OCI-LY3 (cell line): ENCODE results near the gene MFSD11.
A peak's percentile ranks its signal among the peaks of the same experiment; 100 is the strongest.

Source experiments
- H2AFZ ChIP-seq: fragments of 200-600, 300-600 bp; shearing (Covaris generic); 2 replicates; pipeline ENCODE4 v1.6.0; 2014; ENCODE audit warnings: antibody characterized with exemption, low read depth, low read length
- H3K27ac ChIP-seq: fragments of 200-600, 300-600 bp; sonication (generic); 2 replicates; pipeline ENCODE4 v1.5.1; 2014; ENCODE audit warnings: mild to moderate bottlenecking, low read length, moderate library complexity, mixed read lengths
- H3K27me3 ChIP-seq: fragments of 200-600, 300-600 bp; sonication (generic); 2 replicates; pipeline ENCODE4 v1.6.1; 2014; ENCODE audit warnings: low read depth, low read length, mixed read lengths
- H3K36me3 ChIP-seq: fragments of 200-600, 300-600 bp; sonication (generic); replicated peaks from 2 replicates; pipeline ENCODE3; 2014; ENCODE audit warnings: low read depth, low read length, mixed read lengths
- H3K4me1 ChIP-seq: fragments of 300-600, 200-600 bp; sonication (generic); 2 replicates; pipeline ENCODE4 v1.6.1; 2014; ENCODE audit warnings: low read length, mixed read lengths
- H3K4me2 ChIP-seq: fragments of 200-600, 300-600 bp; sonication (generic); 2 replicates; pipeline ENCODE4 v1.6.1; 2014; ENCODE audit warnings: low read length, mixed read lengths
- H3K4me3 ChIP-seq: fragments of 300-600, 200-600 bp; sonication (generic); 2 replicates; pipeline ENCODE4 v1.5.1; 2014; ENCODE audit warnings: antibody characterized with exemption, mild to moderate bottlenecking, low read length, moderate library complexity
- H3K79me2 ChIP-seq: fragments of 300-600, 200-600 bp; shearing (Covaris generic); 2 replicates; pipeline ENCODE4 v1.6.1; 2014; ENCODE audit warnings: mild to moderate bottlenecking, low read length, mixed read lengths
- H3K9ac ChIP-seq: fragments of 300-600, 200-600 bp; shearing (Covaris generic); 2 replicates; pipeline ENCODE4 v1.6.0; 2014; ENCODE audit warnings: mild to moderate bottlenecking, low read length, moderate library complexity
- H3K9me3 ChIP-seq: fragments of 200-600, 300-600 bp; shearing (Covaris generic); 2 replicates; pipeline ENCODE4 v1.6.1; 2014; ENCODE audit warnings: low read length, mixed read lengths; ENCODE audit not compliant: insufficient read depth
- H4K20me1 ChIP-seq: fragments of 200-600, 300-600 bp; sonication (generic); 2 replicates; pipeline ENCODE4 v1.6.1; 2016; ENCODE audit warnings: low read length, mixed read lengths; ENCODE audit not compliant: insufficient read depth
- CTCF ChIP-seq: fragments of 200-600, 300-600 bp; sonication (generic); IDR thresholded peaks from 2 replicates; pipeline ENCODE4 v1.5.1; 2014; ENCODE audit warnings: antibody characterized with exemption, low read length, low read depth
- EZH2phosphoT487 ChIP-seq: fragments of 200-600 bp; shearing (Covaris generic); IDR thresholded peaks from 2 replicates; pipeline ENCODE4 v1.6.1; 2018; ENCODE audit warnings: antibody characterized with exemption, mixed run types, low read depth

MFSD11 gene

GRCh38 chr17:76725580-76726230 is 12.2 kb upstream of the MFSD11 start:
- H3K9me3 ChIP-seq, result no peaks in the 10 kb centered on the region
- H4K20me1 ChIP-seq, result 0 out of 2 replicates have a peak, but pooled peaks cover 4% of the 10 kb centered on the region
- peaks cover 34% of the 10 kb centered on the region for H3K36me3 ChIP-seq
- H2AFZ ChIP-seq, result peak overlapping the region; percentile 40; the same call in 1 of the 2 replicates
- H3K27ac ChIP-seq, result peak overlapping the region; percentile 95
- H3K4me2 ChIP-seq, result peak overlapping the region; percentile 68
- peaks cover 8% of the 10 kb centered on the region for H3K4me1 ChIP-seq
- H3K4me3 ChIP-seq, result peak overlapping the region; percentile 87
- H3K27me3 ChIP-seq, result no peaks in the 10 kb centered on the region
- TF ChIP-seq CTCF (no peak), EZH2phosphoT487 (no peak)
- H3K79me2 ChIP-seq, result peaks cover 64% of the 10 kb centered on the region
- peak overlapping the region; percentile 86 for H3K9ac ChIP-seq

- Histone ChIP-seq H3K9ac (peak within 1 kb of the TSS; percentile 91), H3K27me3 (no peaks in the 10 kb centered on the region), H3K4me3 (peak within 1 kb of the TSS; percentile 87), H3K4me2 (peak within 1 kb of the TSS; percentile 85), H4K20me1 (peaks cover 6% of the 10 kb centered on the region; the same call in 1 of the 2 replicates), H3K27ac (peak within 1 kb of the TSS; percentile 95), H2AFZ (peak within 1 kb of the TSS; percentile 40; the same call in 1 of the 2 replicates), H3K79me2 (peaks cover 68% of the 10 kb centered on the region), H3K36me3 (peaks cover 30% of the 10 kb centered on the region), H3K4me1 (peaks cover 8% of the 10 kb centered on the region), H3K9me3 (no peaks in the 10 kb centered on the region)
- TF ChIP-seq EZH2phosphoT487, result no peak
- no peak for TF ChIP-seq CTCF
Observed at GRCh38 chr17:76726231-76726775, 11.6 kb upstream of the MFSD11 start, which contains the start of gene JMJD6. TSS of gene JMJD6 (minus strand) at chr17:76726606. CDS start at chr17:76726475, 131 bp downstream.

DNA sequence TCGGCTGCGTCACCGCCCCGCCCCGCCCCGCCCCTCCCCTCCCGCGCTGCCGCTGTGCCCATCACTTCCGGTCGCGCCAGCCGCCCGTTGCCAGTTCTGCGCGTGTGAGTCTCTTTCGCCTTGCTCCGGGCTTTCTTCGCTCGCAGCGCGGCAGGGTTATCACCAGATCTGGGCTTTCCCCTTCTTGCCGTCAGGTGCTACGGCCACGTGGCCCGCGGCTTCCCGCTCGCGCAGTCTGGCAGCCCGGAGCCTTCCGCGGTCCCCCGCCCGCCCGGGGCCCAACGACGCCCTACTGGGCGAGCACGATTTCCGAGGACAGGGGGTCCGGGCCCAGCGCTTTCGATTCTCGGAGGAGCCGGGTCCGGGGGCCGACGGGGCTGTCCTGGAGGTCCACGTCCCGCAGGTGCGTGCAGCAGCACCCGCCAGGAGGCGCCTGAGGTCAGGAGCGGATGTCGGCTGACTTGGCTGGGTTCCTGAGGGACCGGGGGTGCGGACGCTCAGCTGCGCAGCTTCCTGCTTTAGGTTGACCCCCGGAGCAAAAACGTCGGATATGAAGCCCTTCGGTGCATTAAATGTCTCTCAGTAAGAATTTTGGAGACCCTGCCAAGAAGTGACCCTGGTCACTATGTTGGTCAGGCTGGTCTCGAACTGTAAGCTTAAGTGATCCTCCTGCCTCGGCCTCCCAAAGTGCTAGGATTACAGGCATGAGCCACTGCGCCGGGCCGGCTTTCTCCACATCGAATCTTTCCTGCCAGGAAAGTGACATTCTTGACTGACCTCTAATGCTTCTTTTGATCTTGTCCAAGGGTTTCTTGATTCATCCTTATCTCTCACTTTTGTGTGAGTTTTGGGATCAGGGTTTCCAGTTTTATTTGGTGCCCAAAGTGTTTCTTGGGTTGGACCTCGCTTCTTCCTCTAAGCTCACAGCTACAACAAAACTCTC is 10.9 kb upstream of the MFSD11 start, which contains the start of gene METTL23:
Gene METTL23 (plus strand): TSS at position 64 of the 943 bp plus-strand sequence. CDS start 2,872 bp downstream, outside the sequence.
- peak within 1 kb of the TSS; percentile 85 for H3K4me2 ChIP-seq
- H3K36me3 ChIP-seq, result peaks cover 29% of the 10 kb centered on the region
- peaks cover 8% of the 10 kb centered on the region for H3K4me1 ChIP-seq
- peak within 1 kb of the TSS; percentile 40; the same call in 1 of the 2 replicates for H2AFZ ChIP-seq
- peak; percentile 74 for TF ChIP-seq CTCF
- TF ChIP-seq EZH2phosphoT487, result no peak
- peaks cover 11% of the 10 kb centered on the region; the same call in 1 of the 2 replicates for H4K20me1 ChIP-seq
- H3K79me2 ChIP-seq, result peaks cover 75% of the 10 kb centered on the region
- H3K27ac ChIP-seq, result peak within 1 kb of the TSS; percentile 95
- H3K9ac ChIP-seq, result peak within 1 kb of the TSS; percentile 91
- peak within 1 kb of the TSS; percentile 87 for H3K4me3 ChIP-seq
- H3K9me3 ChIP-seq, result no peaks in the 10 kb centered on the region
- H3K27me3 ChIP-seq, result no peaks in the 10 kb centered on the region
